Measurements from ENCODE around the gene PCK2.

PCK2 gene

GRCh38 chr14:24133735-24134134, 39.6 kb downstream of the PCK2 start:
- POLR2A ChIA-PET: interaction anchor here (1.6 to 4.2 kb wide), 2 partner anchors 10 to 19 kb away, joined by 4 to 22 read pairs; partner anchors contain the start of genes DCAF11 and NRL
- TF ChIP-seq FOXM1 (IDR thresholded peaks at IDR 0.05; ENCODE audit: borderline replicate concordance): no peak
- no peak for TF ChIP-seq LEF1 (IDR thresholded peaks at IDR 0.05; ENCODE audit: borderline replicate concordance)
- TF ChIP-seq CTBP1 (IDR thresholded peaks at IDR 0.05; ENCODE audit: borderline replicate concordance): no peak
- CTCF ChIA-PET: interaction anchor here (0.6 to 1.3 kb wide), 2 partner anchors 25 to 454 kb away, joined by 4 to 5 read pairs; no protein-coding TSS in a partner anchor

GRCh38 chr14:24135584-24135833, 41.4 kb downstream of the PCK2 start:
- no peak for DNase-seq (ENCODE audit: extremely low spot score)
- no peak for TF ChIP-seq L3MBTL2 (conservative IDR thresholded peaks at IDR 0.05)
- no peak for TF ChIP-seq TARDBP (IDR thresholded peaks at IDR 0.05)
- TF ChIP-seq PKNOX1 (IDR thresholded peaks at IDR 0.05): no peak
- TF ChIP-seq ELF4 (IDR thresholded peaks at IDR 0.05): no peak
- TF ChIP-seq FOXK2 (IDR thresholded peaks at IDR 0.05): no peak
- no peak for TF ChIP-seq ARNT (IDR thresholded peaks at IDR 0.05)
- peak; percentile 56; the same call in 1 of the 2 replicates for TF ChIP-seq CTBP1 (IDR thresholded peaks at IDR 0.05; ENCODE audit: borderline replicate concordance)
- TF ChIP-seq ZNF384 (IDR thresholded peaks at IDR 0.05): no peak
- TF ChIP-seq BHLHE40 (IDR thresholded peaks at IDR 0.05; ENCODE audit: borderline replicate concordance): no peak
- CTCF ChIA-PET: interaction anchor here (1.0 kb wide), 2 partner anchors 19 to 26 kb away, joined by 3 to 4 read pairs; partner anchors contain the start of gene IRF9
- POLR2A ChIA-PET: interaction anchor here (1.0 to 4.0 kb wide), 13 partner anchors 9 to 60 kb away, joined by 4 to 62 read pairs (median 12); partner anchors contain the start of genes DCAF11, IRF9, NRL and PCK2

More at GRCh38 chr14:24133735-24134134, 39.6 kb downstream of the PCK2 start:
- DNase-seq (ENCODE audit: extremely low spot score): no peak

GRCh38 chr14:24135834-24136683, 41.9 kb downstream of the PCK2 start, which contains the start of gene PSME1:
PSME1 (plus strand) TSS chr14:24136194; CDS start chr14:24136263, 69 bp downstream.
- ChIA-PET POLR2A (interaction anchor here (0.8 to 4.0 kb wide), 16 partner anchors 8 to 106 kb away, joined by 3 to 62 read pairs (median 8); partner anchors contain the start of genes DCAF11, IRF9, NRL and PCK2), CTCF (interaction anchor here (1.0 to 1.6 kb wide), 3 partner anchors 19 to 25 kb away, joined by 3 to 6 read pairs (median 4); partner anchors contain the start of gene IRF9)
- DNase-seq (ENCODE audit: extremely low spot score): peak; percentile 91
- TF ChIP-seq TARDBP (IDR thresholded peaks at IDR 0.05) (0 out of 2 replicates have a peak, but pooled peaks have one; percentile 30), ELF4 (IDR thresholded peaks at IDR 0.05) (no peak)

- no peak for TF ChIP-seq SP1 (IDR thresholded peaks at IDR 0.05)
- TF ChIP-seq NFRKB (IDR thresholded peaks at IDR 0.05): no peak
- TF ChIP-seq L3MBTL2 (conservative IDR thresholded peaks at IDR 0.05): no peak
- POLR2A ChIA-PET: interaction anchor here (1.0 to 4.0 kb wide), 14 partner anchors 10 to 106 kb away, joined by 3 to 62 read pairs (median 6); partner anchors contain the start of genes CARMIL3, DCAF11, IRF9 and NRL
- CTCF ChIA-PET: interaction anchor here (1.6 kb wide), 1 partner anchor 24 kb away, joined by 6 read pairs; the partner anchor contains the start of gene IRF9
- DNase-seq (ENCODE audit: extremely low spot score): no peak
Observed at GRCh38 chr14:24136684-24137528, 42.8 kb downstream of the PCK2 start.

- ChIA-PET POLR2A (interaction anchor here (1.0 to 4.0 kb wide), 14 partner anchors 9 to 105 kb away, joined by 3 to 62 read pairs (median 6); partner anchors contain the start of genes CARMIL3, CHMP4A, DCAF11 and IRF9), CTCF (interaction anchor here (1.6 to 2.6 kb wide), 2 partner anchors 23 to 29 kb away, joined by 6 read pairs; partner anchors contain the start of gene IRF9)
- no peak for TF ChIP-seq L3MBTL2 (conservative IDR thresholded peaks at IDR 0.05)
- TF ChIP-seq FOXK2 (IDR thresholded peaks at IDR 0.05): no peak
- no peak for TF ChIP-seq TARDBP (IDR thresholded peaks at IDR 0.05)
- no peak for TF ChIP-seq SUZ12 (IDR thresholded peaks at IDR 0.05)
- no peak for TF ChIP-seq ELF4 (IDR thresholded peaks at IDR 0.05)
- TF ChIP-seq FOXA1 (IDR thresholded peaks at IDR 0.05): no peak
- TF ChIP-seq SP1 (IDR thresholded peaks at IDR 0.05): no peak
- no peak for TF ChIP-seq LEF1 (IDR thresholded peaks at IDR 0.05; ENCODE audit: borderline replicate concordance)
- no peak for TF ChIP-seq PKNOX1 (IDR thresholded peaks at IDR 0.05)
- TF ChIP-seq FOXM1 (IDR thresholded peaks at IDR 0.05; ENCODE audit: borderline replicate concordance): no peak
- no peak for TF ChIP-seq ZNF384 (IDR thresholded peaks at IDR 0.05)
- TF ChIP-seq BHLHE40 (IDR thresholded peaks at IDR 0.05; ENCODE audit: borderline replicate concordance): no peak
- no peak for TF ChIP-seq CTBP1 (IDR thresholded peaks at IDR 0.05; ENCODE audit: borderline replicate concordance)
- no peak for TF ChIP-seq HDGF (IDR thresholded peaks at IDR 0.05; ENCODE audit: borderline replicate concordance)
- TF ChIP-seq NFRKB (IDR thresholded peaks at IDR 0.05): no peak
- TF ChIP-seq ARNT (IDR thresholded peaks at IDR 0.05): no peak
- DNase-seq (ENCODE audit: extremely low spot score): no peak
Observed at GRCh38 chr14:24137529-24138395, 43.7 kb downstream of the PCK2 start.
